ENCODE data around the gene SDF2.
A peak's percentile ranks its signal among the peaks of the same experiment; 100 is the strongest.

DNA sequence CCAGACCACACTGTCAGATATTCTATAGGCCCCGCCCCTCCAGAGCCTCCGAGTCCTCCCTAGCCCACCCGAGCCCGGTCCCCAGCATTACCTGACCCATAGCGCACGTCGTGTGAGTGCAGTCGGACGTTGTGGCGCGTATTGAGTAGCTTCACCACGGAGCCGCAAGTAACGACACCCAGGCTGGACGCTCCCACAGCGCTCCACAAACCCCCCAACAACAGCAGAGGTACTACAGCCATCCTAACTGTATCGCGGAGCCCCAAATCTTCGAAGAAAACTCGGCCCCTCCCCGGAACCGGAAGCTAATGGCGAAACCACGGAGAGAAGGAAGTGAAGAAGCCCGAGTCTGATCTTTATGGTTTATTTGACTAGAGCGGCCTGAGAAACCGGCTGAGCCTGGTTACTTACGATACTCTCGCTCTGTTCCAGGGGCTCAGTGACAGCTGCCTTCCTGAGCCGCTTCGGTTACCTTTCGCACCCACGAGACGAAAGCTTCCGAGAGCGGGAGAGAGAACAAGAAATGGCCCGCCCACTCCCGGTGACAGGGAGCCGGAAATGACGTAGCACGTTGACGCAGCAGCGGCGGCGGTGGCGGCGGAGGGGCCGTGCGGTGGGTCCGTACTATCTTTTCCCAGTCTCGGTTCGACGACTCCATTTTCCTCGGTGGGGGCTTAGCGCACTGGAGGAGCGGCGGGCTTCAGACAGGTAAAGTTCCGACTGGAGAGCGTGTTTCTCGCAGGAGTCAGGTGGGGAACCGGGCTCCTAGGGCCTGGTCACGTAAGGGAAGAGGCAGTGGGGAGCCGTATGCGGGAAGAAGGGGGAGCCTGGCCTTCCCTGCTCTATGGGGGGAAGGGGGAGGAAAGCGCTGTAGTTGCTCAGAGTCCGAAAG, at the start of gene SDF2, which contains the start of gene SUPT6H:
- TF ChIP-seq YY1 (IDR thresholded peaks at IDR 0.05; ENCODE audit: low read depth) (peak; percentile 79), TAF1 (IDR thresholded peaks at IDR 0.05; ENCODE audit: low read depth) (peak; percentile 67), NFIC (IDR thresholded peaks at IDR 0.05) (no peak), EP300 (IDR thresholded peaks at IDR 0.05; ENCODE audit: borderline replicate concordance) (no peak), RAD21 (IDR thresholded peaks at IDR 0.05; ENCODE audit: low read depth) (no peak), TEAD4 (IDR thresholded peaks at IDR 0.05) (no peak), CREB1 (IDR thresholded peaks at IDR 0.05; ENCODE audit: low read depth) (peak; percentile 87)
- TF ChIP-seq, protein P1, sequence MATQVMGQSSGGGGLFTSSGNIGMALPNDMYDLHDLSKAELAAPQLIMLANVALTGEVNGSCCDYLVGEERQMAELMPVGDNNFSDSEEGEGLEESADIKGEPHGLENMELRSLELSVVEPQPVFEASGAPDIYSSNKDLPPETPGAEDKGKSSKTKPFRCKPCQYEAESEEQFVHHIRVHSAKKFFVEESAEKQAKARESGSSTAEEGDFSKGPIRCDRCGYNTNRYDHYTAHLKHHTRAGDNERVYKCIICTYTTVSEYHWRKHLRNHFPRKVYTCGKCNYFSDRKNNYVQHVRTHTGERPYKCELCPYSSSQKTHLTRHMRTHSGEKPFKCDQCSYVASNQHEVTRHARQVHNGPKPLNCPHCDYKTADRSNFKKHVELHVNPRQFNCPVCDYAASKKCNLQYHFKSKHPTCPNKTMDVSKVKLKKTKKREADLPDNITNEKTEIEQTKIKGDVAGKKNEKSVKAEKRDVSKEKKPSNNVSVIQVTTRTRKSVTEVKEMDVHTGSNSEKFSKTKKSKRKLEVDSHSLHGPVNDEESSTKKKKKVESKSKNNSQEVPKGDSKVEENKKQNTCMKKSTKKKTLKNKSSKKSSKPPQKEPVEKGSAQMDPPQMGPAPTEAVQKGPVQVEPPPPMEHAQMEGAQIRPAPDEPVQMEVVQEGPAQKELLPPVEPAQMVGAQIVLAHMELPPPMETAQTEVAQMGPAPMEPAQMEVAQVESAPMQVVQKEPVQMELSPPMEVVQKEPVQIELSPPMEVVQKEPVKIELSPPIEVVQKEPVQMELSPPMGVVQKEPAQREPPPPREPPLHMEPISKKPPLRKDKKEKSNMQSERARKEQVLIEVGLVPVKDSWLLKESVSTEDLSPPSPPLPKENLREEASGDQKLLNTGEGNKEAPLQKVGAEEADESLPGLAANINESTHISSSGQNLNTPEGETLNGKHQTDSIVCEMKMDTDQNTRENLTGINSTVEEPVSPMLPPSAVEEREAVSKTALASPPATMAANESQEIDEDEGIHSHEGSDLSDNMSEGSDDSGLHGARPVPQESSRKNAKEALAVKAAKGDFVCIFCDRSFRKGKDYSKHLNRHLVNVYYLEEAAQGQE (IDR thresholded peaks at IDR 0.05; ENCODE audit: low read depth), result no peak
- TF ChIP-seq, protein P2, sequence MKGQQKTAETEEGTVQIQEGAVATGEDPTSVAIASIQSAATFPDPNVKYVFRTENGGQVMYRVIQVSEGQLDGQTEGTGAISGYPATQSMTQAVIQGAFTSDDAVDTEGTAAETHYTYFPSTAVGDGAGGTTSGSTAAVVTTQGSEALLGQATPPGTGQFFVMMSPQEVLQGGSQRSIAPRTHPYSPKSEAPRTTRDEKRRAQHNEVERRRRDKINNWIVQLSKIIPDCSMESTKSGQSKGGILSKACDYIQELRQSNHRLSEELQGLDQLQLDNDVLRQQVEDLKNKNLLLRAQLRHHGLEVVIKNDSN (IDR thresholded peaks at IDR 0.05), result no peak
- TF ChIP-seq, protein P3, sequence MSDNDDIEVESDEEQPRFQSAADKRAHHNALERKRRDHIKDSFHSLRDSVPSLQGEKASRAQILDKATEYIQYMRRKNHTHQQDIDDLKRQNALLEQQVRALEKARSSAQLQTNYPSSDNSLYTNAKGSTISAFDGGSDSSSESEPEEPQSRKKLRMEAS (IDR thresholded peaks at IDR 0.05), result no peak; the same call in 1 of the 2 replicates

Data from Ishikawa (cell line).